ENCODE results near the gene NELL1. TPM values are rescaled to one million over a fixed set of nuclear protein-coding genes. Genes with fewer than 3 reads are reported as not detected.

NELL1 gene
- total RNA-seq, 1 experiment from 2014 or later, result not detected

DNA sequence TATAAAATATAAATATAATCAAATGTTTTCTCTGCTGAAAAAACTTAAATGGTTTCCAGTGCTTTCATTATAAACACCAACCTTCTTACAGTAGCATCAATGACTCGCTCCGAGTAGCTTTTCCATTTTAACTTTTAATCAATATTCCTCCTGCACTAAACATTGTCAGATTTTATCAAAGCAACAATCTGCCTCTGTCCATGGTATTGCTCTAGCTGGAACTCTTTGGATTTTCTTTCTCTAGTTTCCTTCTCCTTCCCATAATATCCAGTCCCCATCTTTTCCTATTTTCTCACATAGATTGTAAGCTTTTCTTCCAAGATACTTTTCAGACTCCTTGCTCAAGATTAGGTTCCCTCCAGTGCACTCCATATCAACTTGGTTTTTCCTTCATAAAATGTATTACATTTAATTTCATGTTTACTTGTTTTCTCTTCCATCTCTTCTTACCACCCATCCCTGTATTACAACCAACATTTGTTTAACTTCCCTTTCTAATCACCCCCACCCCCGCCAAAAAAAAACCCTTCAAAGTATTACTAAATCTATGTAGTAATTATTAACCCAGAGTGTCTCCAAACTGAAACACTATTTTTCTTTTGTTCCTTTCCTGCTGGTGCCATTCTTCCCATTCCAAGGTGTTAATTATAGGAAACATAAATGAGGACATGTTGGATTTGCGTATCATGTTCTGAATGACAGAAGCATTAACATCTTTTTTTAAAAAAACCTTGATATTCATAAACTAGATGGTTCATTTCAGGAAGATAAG, 716.5 kb downstream of the NELL1 start:
- Histone ChIP-seq H3K9ac (ENCODE audit: low read length) (no peak overlapping the region), H3K4me2 (ENCODE audit: low read length) (no peak overlapping the region), H3K36me3 (ENCODE audit: low read depth, low read length) (no peaks in the 10 kb centered on the region), H3K27ac (ENCODE audit: low read length) (no peak overlapping the region), H3K27me3 (ENCODE audit: low read length) (no peaks in the 10 kb centered on the region), H3K9me2 (replicated peaks; ENCODE audit: low read length) (no peaks in the 10 kb centered on the region), H3K79me2 (ENCODE audit: low read length) (no peaks in the 10 kb centered on the region), H3K4me1 (ENCODE audit: insufficient read depth, low read length) (no peaks in the 10 kb centered on the region), H3K4me3 (ENCODE audit: low read length) (no peak overlapping the region), H2AFZ (ENCODE audit: low read length) (no peak overlapping the region), H4K20me1 (ENCODE audit: low read length) (no peaks in the 10 kb centered on the region), H3F3A (ENCODE audit: low read length, unreplicated experiment) (no peaks in the 10 kb centered on the region), H3K9me3 (ENCODE audit: low read length) (no peaks in the 10 kb centered on the region)
- no TSS peak for BruUV-seq (replicated peaks)
- intact Hi-C loops (cut with micrococcal nuclease), result no loop called here
- TF ChIP-seq EZH2 (IDR thresholded peaks at IDR 0.05; ENCODE audit: low read length, unreplicated experiment) (no peak), EZH2phosphoT487 (IDR thresholded peaks at IDR 0.05; ENCODE audit: borderline replicate concordance, low read length) (no peak)
- TF ChIP-seq, protein P1, sequence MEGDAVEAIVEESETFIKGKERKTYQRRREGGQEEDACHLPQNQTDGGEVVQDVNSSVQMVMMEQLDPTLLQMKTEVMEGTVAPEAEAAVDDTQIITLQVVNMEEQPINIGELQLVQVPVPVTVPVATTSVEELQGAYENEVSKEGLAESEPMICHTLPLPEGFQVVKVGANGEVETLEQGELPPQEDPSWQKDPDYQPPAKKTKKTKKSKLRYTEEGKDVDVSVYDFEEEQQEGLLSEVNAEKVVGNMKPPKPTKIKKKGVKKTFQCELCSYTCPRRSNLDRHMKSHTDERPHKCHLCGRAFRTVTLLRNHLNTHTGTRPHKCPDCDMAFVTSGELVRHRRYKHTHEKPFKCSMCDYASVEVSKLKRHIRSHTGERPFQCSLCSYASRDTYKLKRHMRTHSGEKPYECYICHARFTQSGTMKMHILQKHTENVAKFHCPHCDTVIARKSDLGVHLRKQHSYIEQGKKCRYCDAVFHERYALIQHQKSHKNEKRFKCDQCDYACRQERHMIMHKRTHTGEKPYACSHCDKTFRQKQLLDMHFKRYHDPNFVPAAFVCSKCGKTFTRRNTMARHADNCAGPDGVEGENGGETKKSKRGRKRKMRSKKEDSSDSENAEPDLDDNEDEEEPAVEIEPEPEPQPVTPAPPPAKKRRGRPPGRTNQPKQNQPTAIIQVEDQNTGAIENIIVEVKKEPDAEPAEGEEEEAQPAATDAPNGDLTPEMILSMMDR (conservative IDR thresholded peaks at IDR 0.05; ENCODE audit: low read depth, low read length), result no peak
- ATAC-seq (no peak), DNase-seq (no peak)
- POLR2A ChIA-PET (ENCODE audit: unreplicated experiment), result no interaction called here
- CTCF ChIA-PET, result no interaction called here

DNA sequence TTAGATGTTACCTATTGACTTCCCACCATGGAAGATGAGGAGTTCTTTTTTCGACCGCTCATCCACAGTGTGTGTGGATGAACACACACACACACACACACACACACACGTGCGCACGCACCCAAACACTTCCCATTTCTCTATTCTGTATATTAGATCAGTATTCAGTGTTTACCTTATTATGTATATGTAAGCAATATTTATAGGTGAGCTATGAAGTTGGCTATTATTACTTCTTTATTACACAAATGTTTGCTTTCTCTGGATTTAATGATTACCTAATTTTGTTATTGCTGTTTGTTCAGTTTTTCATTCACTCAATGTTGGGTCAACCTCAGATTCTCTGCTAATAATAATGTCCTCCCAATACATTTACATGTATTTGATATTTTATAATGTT, 721.0 kb downstream of the NELL1 start:
- no peak overlapping the region for H2AFZ ChIP-seq (ENCODE audit: low read length)
- ATAC-seq, result no peak
- ChIA-PET POLR2A (ENCODE audit: unreplicated experiment) (no interaction called here), CTCF (no interaction called here)
- no TSS peak for BruUV-seq (replicated peaks)
- no peaks in the 10 kb centered on the region for H3K9me2 ChIP-seq (replicated peaks; ENCODE audit: low read length)
- no peak for DNase-seq
- no peak overlapping the region for H3K4me3 ChIP-seq (ENCODE audit: low read length)
- no peaks in the 10 kb centered on the region for H4K20me1 ChIP-seq (ENCODE audit: low read length)
- no peak overlapping the region for H3K27ac ChIP-seq (ENCODE audit: low read length)
- no peak for TF ChIP-seq EZH2phosphoT487 (IDR thresholded peaks at IDR 0.05; ENCODE audit: borderline replicate concordance, low read length)
- TF ChIP-seq EZH2 (IDR thresholded peaks at IDR 0.05; ENCODE audit: low read length, unreplicated experiment), result no peak
- TF ChIP-seq, protein P1 (conservative IDR thresholded peaks at IDR 0.05; ENCODE audit: low read depth, low read length), result no peak
- no peaks in the 10 kb centered on the region for H3K36me3 ChIP-seq (ENCODE audit: low read depth, low read length)
- peaks cover 7% of the 10 kb centered on the region; the same call in 1 of the 2 replicates for H3K9me3 ChIP-seq (ENCODE audit: low read length)
- H3K79me2 ChIP-seq (ENCODE audit: low read length), result no peaks in the 10 kb centered on the region
- H3K27me3 ChIP-seq (ENCODE audit: low read length), result no peaks in the 10 kb centered on the region
- H3K4me2 ChIP-seq (ENCODE audit: low read length), result no peak overlapping the region
- no peaks in the 10 kb centered on the region for H3K4me1 ChIP-seq (ENCODE audit: insufficient read depth, low read length)
- H3F3A ChIP-seq (ENCODE audit: low read length, unreplicated experiment), result no peaks in the 10 kb centered on the region
- intact Hi-C loops (cut with micrococcal nuclease), result no loop called here
- no peak overlapping the region for H3K9ac ChIP-seq (ENCODE audit: low read length)

DNA sequence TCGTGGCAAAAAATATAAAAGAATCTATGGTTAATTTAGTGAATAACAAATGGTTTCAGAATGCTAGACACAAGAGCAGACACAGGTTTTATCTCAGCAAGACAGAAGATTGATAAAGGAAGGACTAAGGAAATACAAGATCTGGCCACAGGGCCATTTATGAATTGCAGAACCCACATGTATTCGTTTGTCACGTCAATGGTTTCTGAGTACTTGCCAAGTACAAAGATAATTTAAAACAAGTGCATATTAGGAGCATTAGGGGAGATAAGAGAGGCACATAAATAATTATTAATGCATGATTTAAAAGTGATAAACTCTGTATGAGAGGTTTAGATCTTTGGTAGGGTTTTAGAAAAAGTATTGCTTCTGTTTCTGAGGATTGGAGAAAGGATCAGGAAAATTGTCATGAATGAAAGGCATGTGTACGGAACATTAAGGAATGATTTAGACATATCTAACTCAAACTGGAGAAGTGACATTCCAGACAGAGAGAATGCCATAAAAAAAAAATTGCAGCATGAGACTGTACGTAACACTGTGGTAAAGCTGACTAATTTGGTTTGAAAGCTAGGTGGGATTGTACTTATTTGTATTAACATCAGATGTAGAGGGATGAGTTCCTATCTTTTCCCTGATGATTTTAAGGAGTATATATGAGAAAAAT, 727.1 kb downstream of the NELL1 start:
- H3K4me1 ChIP-seq (ENCODE audit: insufficient read depth, low read length), result no peaks in the 10 kb centered on the region
- no peak overlapping the region for H3K9ac ChIP-seq (ENCODE audit: low read length)
- no peaks in the 10 kb centered on the region for H3K9me2 ChIP-seq (replicated peaks; ENCODE audit: low read length)
- H3K27ac ChIP-seq (ENCODE audit: low read length), result no peak overlapping the region
- intact Hi-C loops (cut with micrococcal nuclease), result no loop called here
- ChIA-PET POLR2A (ENCODE audit: unreplicated experiment) (no interaction called here), CTCF (no interaction called here)
- H3F3A ChIP-seq (ENCODE audit: low read length, unreplicated experiment), result no peaks in the 10 kb centered on the region
- peaks cover 14% of the 10 kb centered on the region; the same call in 1 of the 2 replicates for H3K9me3 ChIP-seq (ENCODE audit: low read length)
- no peaks in the 10 kb centered on the region for H3K36me3 ChIP-seq (ENCODE audit: low read depth, low read length)
- ATAC-seq, result no peak
- no peaks in the 10 kb centered on the region for H3K79me2 ChIP-seq (ENCODE audit: low read length)
- TF ChIP-seq EZH2 (IDR thresholded peaks at IDR 0.05; ENCODE audit: low read length, unreplicated experiment) (no peak), EZH2phosphoT487 (IDR thresholded peaks at IDR 0.05; ENCODE audit: borderline replicate concordance, low read length) (no peak)
- TF ChIP-seq, protein P1 (conservative IDR thresholded peaks at IDR 0.05; ENCODE audit: low read depth, low read length), result no peak
- no peak overlapping the region for H2AFZ ChIP-seq (ENCODE audit: low read length)
- no peak overlapping the region for H3K4me3 ChIP-seq (ENCODE audit: low read length)
- no TSS peak for BruUV-seq (replicated peaks)
- H3K4me2 ChIP-seq (ENCODE audit: low read length), result no peak overlapping the region
- no peaks in the 10 kb centered on the region for H4K20me1 ChIP-seq (ENCODE audit: low read length)
- H3K27me3 ChIP-seq (ENCODE audit: low read length), result no peaks in the 10 kb centered on the region
- DNase-seq, result no peak
